ENCODE measurements around the gene DDX39B. TPM values are rescaled to one million over a fixed set of nuclear protein-coding genes. Genes with fewer than 3 reads are reported as not detected.

The DDX39B gene
- total and polyA plus RNA-seq, 9 of the 15 experiments (the other 6 are each of a cell fraction or from before 2014, with no cell fraction given) = 479 to 869 (median 592) TPM

- in situ Hi-C loops (cut with MboI) = no loop called here
- H3K27me3 ChIP-seq (ENCODE audit: control insufficient read depth in 2 of 2, insufficient read depth in 2 of 2, low read length in 2 of 2) = no peaks in the 10 kb centered on the region
- H2AFZ ChIP-seq (ENCODE audit: low read depth, low read length) = peak overlapping the region; percentile 97
- H3K9me1 ChIP-seq (ENCODE audit: control insufficient read depth, insufficient read depth, low read length) = no peaks in the 10 kb centered on the region
- H3K4me2 ChIP-seq (ENCODE audit: insufficient read depth, low read length) = peak overlapping the region; percentile 91
- intact Hi-C loops (cut with micrococcal nuclease) = loop anchor here (1.0 to 10.0 kb wide), 3 partner anchors 17 to 386 kb away; partner anchors contain the start of genes ATP6V1G2 and NFKBIL1
- peaks cover 3 to 24% of the 10 kb centered on the region in 2 experiments; a peak in 4 of 5 replicates for H3K4me1 ChIP-seq (replicated peaks in 1 of 2; ENCODE audit: control insufficient read depth in 2 of 2, insufficient read depth in 2 of 2, low read length in 2 of 2)
- no peaks in the 10 kb centered on the region for H4K20me1 ChIP-seq (replicated peaks; ENCODE audit: control insufficient read depth, insufficient read depth, low read length)
- H3K9ac ChIP-seq (ENCODE audit: insufficient read depth in 1 of 2, low read depth in 2 of 2, low read length in 2 of 2) = peak overlapping the region; percentile 75 to 97
- ChIA-PET CTCF (ENCODE audit: low intra/inter-chr PET ratio) (interaction anchor here (0.7 to 1.3 kb wide), 4 partner anchors 16 to 34 kb away, joined by 3 to 7 read pairs (median 4); partner anchors contain the start of gene NFKBIL1), POLR2A (interaction anchor here (0.6 to 3.3 kb wide), 13 partner anchors 10 to 258 kb away, joined by 3 to 20 read pairs (median 5); partner anchors contain the start of genes DDX39B and MICB)
- H3K9me3 ChIP-seq (replicated peaks; ENCODE audit: control insufficient read depth, insufficient read depth, low read depth, low read length) = no peaks in the 10 kb centered on the region
- H3K79me2 ChIP-seq (ENCODE audit: control insufficient read depth, insufficient read depth, low read length) = no peaks in the 10 kb centered on the region
- peak overlapping the region; percentile 62 for H3K4me3 ChIP-seq
- DNase-seq (ENCODE audit: extremely low read depth in 1 of 4, low spot score in 3 of 4) = peak; percentile 93 to 98 (median 97)
- peak overlapping the region; percentile 45; the same call in 1 of the 3 replicates for H3K27ac ChIP-seq (ENCODE audit: extremely low read depth, low read depth, low read length)
- no TSS peak for BruUV-seq (replicated peaks)
- no peaks in the 10 kb centered on the region for H3K36me3 ChIP-seq (ENCODE audit: control insufficient read depth, insufficient read depth, low read length)
- 4% methylated on average over 59 of the region's 62 CpGs for WGBS (ENCODE audit: insufficient coverage, low coverage, missing lambda C conversion rate)
- ATAC-seq = peak; percentile 98
- FAIRE-seq = peak; percentile 76
- TF ChIP-seq SMAD4 (CRISPR knock-in tag; conservative IDR thresholded peaks at IDR 0.05) = peak; percentile 94
- no peak for TF ChIP-seq PTTG1 (tag; IDR thresholded peaks at IDR 0.05; ENCODE audit: low read depth)
- peak; percentile 94 for TF ChIP-seq RBFOX2 (IDR thresholded peaks at IDR 0.05; ENCODE audit: low read depth, low read length)
- peak; percentile 36; the same call in 1 of the 2 replicates for TF ChIP-seq POLR2AphosphoS5 (IDR thresholded peaks at IDR 0.05; ENCODE audit: control insufficient read depth, insufficient read depth, low read depth, low read length)
- TF ChIP-seq SIX5 (IDR thresholded peaks at IDR 0.05; ENCODE audit: borderline replicate concordance in 1 of 2, insufficient read depth in 1 of 2, low read depth in 1 of 2, low read length in 2 of 2) = no peak
- TF ChIP-seq TBL1XR1 (IDR thresholded peaks at IDR 0.05; ENCODE audit: low read length in 2 of 2) = 0 out of 4 replicates have a peak, but pooled peaks have one; percentile 14 to 49
- no peak for TF ChIP-seq ZNF318 (IDR thresholded peaks at IDR 0.05; ENCODE audit: borderline replicate concordance in 1 of 2, low read depth in 1 of 2)
- TF ChIP-seq HMGXB4 (CRISPR knock-in tag; IDR thresholded peaks at IDR 0.05) = no peak; the same call in none of the 2 replicates
- TF ChIP-seq ZBTB7A (IDR thresholded peaks at IDR 0.05; ENCODE audit: borderline replicate concordance, control insufficient read depth, low read depth, low read length) = peak; percentile 100
- TF ChIP-seq ZNF12 (CRISPR knock-in tag; IDR thresholded peaks at IDR 0.05) = peak; percentile 81
Measured at GRCh38 chr6:31580807-31581433, 39.1 kb upstream of the DDX39B start.
